HepG2 (cell line): ENCODE data around the gene DTYMK. TPM values are rescaled to one million over a fixed set of nuclear protein-coding genes. Genes with fewer than 3 reads are reported as not detected.
A peak's percentile ranks its signal among the peaks of the same experiment; 100 is the strongest.

ENCODE experiments used
- CBX2 ChIP-seq, 2 experiments: fragments of 200-600 bp in 1 of 2; sonication (generic); formaldehyde crosslinking in 1 of 2; IDR thresholded peaks; 2 replicates each; pipeline versions ENCODE4 v1.7.0 to v1.8.1; 2018 to 2022; ENCODE audit warnings: low read depth in 2 of 2, low read length in 1 of 2, mild to moderate bottlenecking in 1 of 2, missing genetic modification reagents in 1 of 2
- FOXJ3 ChIP-seq: sonication (generic); formaldehyde crosslinking; IDR thresholded peaks from 2 replicates; pipeline ENCODE4 v1.4.0; 2020; ENCODE audit warnings: missing genetic modification reagents, mild to moderate bottlenecking, borderline replicate concordance
- KDM1A ChIP-seq: IDR thresholded peaks from 2 replicates; pipeline ENCODE4 v1.6.1; 2016; ENCODE audit warnings: missing compliant biosample characterization
- MYC ChIP-seq: sonication (generic); formaldehyde crosslinking; IDR thresholded peaks from 2 replicates; pipeline ENCODE4 v1.9.0; 2021; ENCODE audit warnings: missing genetic modification reagents, borderline replicate concordance
- RFX5 ChIP-seq: IDR thresholded peaks from 2 replicates; pipeline ENCODE4 v1.6.1; 2011; ENCODE audit warnings: low read depth, low read length, improper control_type of control experiment
- U2AF1 ChIP-seq: fragments of 200-400 bp; formaldehyde crosslinking; optimal IDR thresholded peaks from 2 replicates; pipeline ENCODE3; 2017; ENCODE audit warnings: mild to moderate bottlenecking, low read depth, low read length
- ZNF142 ChIP-seq: sonication (generic); formaldehyde crosslinking; IDR thresholded peaks from 2 replicates; pipeline ENCODE4 v1.4.0; 2020; ENCODE audit warnings: missing genetic modification reagents
- ZNF362 ChIP-seq: sonication (generic); formaldehyde crosslinking; IDR thresholded peaks from 2 replicates; pipeline ENCODE4 v1.4.0; 2020; ENCODE audit warnings: missing genetic modification reagents, mild to moderate bottlenecking, borderline replicate concordance
- ZNF383 ChIP-seq: sonication (generic); formaldehyde crosslinking; IDR thresholded peaks from 2 replicates; pipeline ENCODE4 v1.4.0; 2020; ENCODE audit warnings: missing genetic modification reagents, mild to moderate bottlenecking, borderline replicate concordance
- ZNF737 ChIP-seq: sonication (generic); formaldehyde crosslinking; IDR thresholded peaks from 2 replicates; pipeline ENCODE4 v1.5.0; 2020; ENCODE audit warnings: missing genetic modification reagents, mild to moderate bottlenecking, borderline replicate concordance
- ZNF784 ChIP-seq: sonication (generic); formaldehyde crosslinking; IDR thresholded peaks from 2 replicates; pipeline ENCODE4 v1.5.1; 2020; ENCODE audit warnings: missing genetic modification reagents, mild to moderate bottlenecking, borderline replicate concordance
- polyA plus RNA-seq, 8 experiments: library from polyadenylated mRNA; depleted of rRNA in 3 of 8; stranded (reverse) in 7 of 8; unstranded in 1 of 8; fragments of >200 nt; fragmentation: Illumina TruSeq in 4 of 8; extraction: Trizol in 4 of 8; gene quantifications; 2 replicates each; pipeline versions ENCODE4 v1.2.1 to v1.2.3, GENCODE V29; 2011 to 2016; ENCODE audit warnings: low read depth in 4 of 8, missing spikeins in 1 of 8, mixed read lengths in 1 of 8; ENCODE audit not compliant: insufficient read depth in 1 of 8
- total RNA-seq, 5 experiments: library from RNA; depleted of rRNA; stranded (reverse); fragments of >200 nt; fragmentation: Illumina TruSeq; extraction: Trizol; gene quantifications; 2 replicates each; pipeline ENCODE4 v1.2.3, GENCODE V29; 2016; ENCODE audit warnings: low read depth in 1 of 5

Gene DTYMK
- total and polyA plus RNA-seq, 2 of the 13 experiments (the other 11 are each of a cell fraction or from before 2014, with no cell fraction given): 57.5 to 134 TPM

GRCh38 chr2:241724259-241724974 is 37.8 kb upstream of the DTYMK start (continued):
- TF ChIP-seq ZNF142 (CRISPR knock-in tag) (no peak), ZNF362 (no peak), FOXJ3 (no peak), U2AF1 (no peak), ZNF784 (CRISPR knock-in tag) (no peak), KDM1A (no peak), RFX5 (no peak), CBX2 (IDR thresholded peaks at IDR 0.05; ENCODE audit: low read depth, low read length) (no peak), CBX2 (CRISPR knock-in tag; IDR thresholded peaks at IDR 0.05; ENCODE audit: low read depth) (no peak), MYC (CRISPR knock-in tag) (peak; percentile 22; the same call in 1 of the 2 replicates), ZNF737 (CRISPR knock-in tag) (no peak), ZNF383 (CRISPR knock-in tag) (no peak)
